Trophoblast cell (in vitro differentiated cells and primary cell): Measurements from ENCODE around the gene PRICKLE3.
A peak's percentile ranks its signal among the peaks of the same experiment; 100 is the strongest.

Experiments
- DNase-seq, 2 donors: peaks; one replicate each; pipeline ENCODE4 v3.0.0-alpha.2; 2016
- H2AFZ ChIP-seq: 2 replicates; pipeline ENCODE4 v1.6.1; 2013; ENCODE audit warnings: low read length, moderate library complexity, mild to moderate bottlenecking; ENCODE audit not compliant: insufficient read depth, poor library complexity
- H2AK5ac ChIP-seq: 2 replicates; pipeline ENCODE4 v1.6.1; 2013; ENCODE audit warnings: mild to moderate bottlenecking, low read length
- H2BK120ac ChIP-seq: 2 replicates; pipeline ENCODE4 v1.6.1; 2013; ENCODE audit warnings: low read length, mild to moderate bottlenecking, moderate library complexity; ENCODE audit not compliant: insufficient read depth, poor library complexity
- H2BK12ac ChIP-seq: 2 replicates; pipeline ENCODE4 v1.6.1; 2013; ENCODE audit warnings: mild to moderate bottlenecking, low read length, moderate library complexity
- H2BK5ac ChIP-seq: 2 replicates; pipeline ENCODE4 v1.6.1; 2013; ENCODE audit warnings: low read length, low read depth, moderate library complexity, mild to moderate bottlenecking; ENCODE audit not compliant: poor library complexity
- H3K14ac ChIP-seq: 2 replicates; pipeline ENCODE4 v1.6.1; 2013; ENCODE audit warnings: mild to moderate bottlenecking, low read length
- H3K18ac ChIP-seq: 2 replicates; pipeline ENCODE4 v1.6.1; 2013; ENCODE audit warnings: mild to moderate bottlenecking, low read length
- H3K23ac ChIP-seq: 2 replicates; pipeline ENCODE4 v1.6.1; 2013; ENCODE audit warnings: low read length
- H3K27ac ChIP-seq: 2 replicates; pipeline ENCODE4 v1.5.1; 2013; ENCODE audit warnings: low read depth, mild to moderate bottlenecking, inconsistent platforms, low read length, moderate library complexity
- H3K27me3 ChIP-seq: 2 replicates; pipeline ENCODE4 v1.6.1; 2013; ENCODE audit warnings: inconsistent platforms, mild to moderate bottlenecking, low read length, moderate library complexity; ENCODE audit not compliant: insufficient read depth
- H3K36me3 ChIP-seq, 2 experiments: 1 replicate in 1 of 2; 2 replicates in 1 of 2; pipeline ENCODE4 v1.6.1; 2013; ENCODE audit warnings: low read length in 2 of 2, mild to moderate bottlenecking in 2 of 2, moderate library complexity in 1 of 2; ENCODE audit not compliant: insufficient read depth in 2 of 2, control insufficient read depth in 1 of 2
- H3K4ac ChIP-seq: 2 replicates; pipeline ENCODE4 v1.6.1; 2013; ENCODE audit warnings: low read depth, mild to moderate bottlenecking, low read length, moderate library complexity
- H3K4me1 ChIP-seq, 2 experiments: 1 replicate in 1 of 2; 2 replicates in 1 of 2; pipeline ENCODE4 v1.6.1; 2013; ENCODE audit warnings: low read length in 2 of 2, mild to moderate bottlenecking in 2 of 2, moderate library complexity in 1 of 2; ENCODE audit not compliant: insufficient read depth in 2 of 2, control insufficient read depth in 1 of 2
- H3K4me2 ChIP-seq: 2 replicates; pipeline ENCODE4 v1.6.1; 2013; ENCODE audit warnings: inconsistent platforms, mild to moderate bottlenecking, low read length, moderate library complexity
- H3K4me3 ChIP-seq: 2 replicates; pipeline ENCODE4 v1.5.1; 2013; ENCODE audit warnings: mild to moderate bottlenecking, low read depth, low read length, inconsistent platforms
- H3K79me1 ChIP-seq: one replicate; pipeline ENCODE4 v1.6.1; 2013; ENCODE audit warnings: low read length
- H3K79me2 ChIP-seq: 2 replicates; pipeline ENCODE4 v1.6.1; 2013; ENCODE audit warnings: low read length, mild to moderate bottlenecking; ENCODE audit not compliant: control insufficient read depth, insufficient read depth, poor library complexity
- H3K9ac ChIP-seq: 2 replicates; pipeline ENCODE4 v1.6.1; 2013; ENCODE audit warnings: mild to moderate bottlenecking, low read length
- H3K9me3 ChIP-seq: 2 replicates; pipeline ENCODE4 v1.6.1; 2013; ENCODE audit warnings: low read depth, mild to moderate bottlenecking, control low read depth, inconsistent platforms, low read length; ENCODE audit not compliant: insufficient read depth
- H4K12ac ChIP-seq: 2 replicates; pipeline ENCODE4 v1.6.1; 2013; ENCODE audit warnings: low read depth, mild to moderate bottlenecking, low read length, moderate library complexity
- H4K8ac ChIP-seq: 2 replicates; pipeline ENCODE4 v1.6.1; 2013; ENCODE audit warnings: low read depth, mild to moderate bottlenecking, low read length, moderate library complexity
- H4K91ac ChIP-seq: one replicate; pipeline ENCODE4 v1.6.1; 2013; ENCODE audit warnings: low read depth, mild to moderate bottlenecking, low read length, moderate library complexity
- WGBS: extraction: QIAGEN DNeasy Blood & Tissue Kit; methylation state at CpG from one replicate; pipeline ENCODE4 v1.1.7; 2013; ENCODE audit warnings: missing lambda C conversion rate; ENCODE audit not compliant: insufficient read length, insufficient coverage; ENCODE audit errors: extremely low coverage; 5-methylcytosine and 5-hydroxymethylcytosine counted together

The PRICKLE3 gene

GRCh38 chrX:49203536-49203935 lies 17.4 kb upstream of the PRICKLE3 start:
- Histone ChIP-seq H2BK5ac (no peak overlapping the region), H3K9me3 (no peaks in the 10 kb centered on the region), H2AFZ (no peak overlapping the region), H3K27ac (no peak overlapping the region), H3K14ac (no peak overlapping the region), H2BK12ac (no peak overlapping the region), H3K4me2 (no peak overlapping the region), H4K12ac (no peak overlapping the region), H4K8ac (no peak overlapping the region), H3K4me3 (no peak overlapping the region), H4K91ac (no peak overlapping the region), H3K27me3 (no peaks in the 10 kb centered on the region), H3K18ac (no peak overlapping the region), H3K9ac (no peak overlapping the region), H3K23ac (no peak overlapping the region), H2AK5ac (no peak overlapping the region), H3K79me2 (no peaks in the 10 kb centered on the region), H3K79me1 (no peaks in the 10 kb centered on the region), H3K36me3 (no peaks in the 10 kb centered on the region), H2BK120ac (no peak overlapping the region), H3K4ac (no peak overlapping the region), H3K4me1 (peaks cover 0 to 2% of the 10 kb centered on the region in 2 experiments)
- WGBS: no CpG with 5 or more reads among the region's 3 CpGs
- DNase-seq: no peak

- H2BK12ac ChIP-seq: no peak overlapping the region
- H3K27me3 ChIP-seq: no peaks in the 10 kb centered on the region
- no peak overlapping the region for H3K4me2 ChIP-seq
- no peak overlapping the region for H3K4ac ChIP-seq
- no peak overlapping the region for H3K4me3 ChIP-seq
- no peak overlapping the region for H2AFZ ChIP-seq
- no peak overlapping the region for H3K9ac ChIP-seq
- no peak for DNase-seq
- no peak overlapping the region for H2BK120ac ChIP-seq
- no peak overlapping the region for H4K91ac ChIP-seq
- H3K79me2 ChIP-seq: no peaks in the 10 kb centered on the region
- peaks cover 0 to 2% of the 10 kb centered on the region in 2 experiments for H3K4me1 ChIP-seq
- H4K12ac ChIP-seq: no peak overlapping the region
- no peak overlapping the region for H3K23ac ChIP-seq
- H3K18ac ChIP-seq: no peak overlapping the region
- H3K27ac ChIP-seq: no peak overlapping the region
- H4K8ac ChIP-seq: no peak overlapping the region
- H3K9me3 ChIP-seq: no peaks in the 10 kb centered on the region
- no CpG with 5 or more reads among the region's 2 CpGs for WGBS
- H3K79me1 ChIP-seq: no peaks in the 10 kb centered on the region
- H2AK5ac ChIP-seq: no peak overlapping the region
- H2BK5ac ChIP-seq: no peak overlapping the region
- no peaks in the 10 kb centered on the region for H3K36me3 ChIP-seq
- no peak overlapping the region for H3K14ac ChIP-seq
Measured at GRCh38 chrX:49202022-49202421, 15.8 kb upstream of the PRICKLE3 start.

GRCh38 chrX:49199906-49200771 lies 14.0 kb upstream of the PRICKLE3 start, which contains the start of gene SYP:
Gene SYP, minus strand, starts transcription at chrX:49200193. Its CDS starts 7 bp downstream, at chrX:49200186.
- peak; percentile 77 to 79 for DNase-seq
- Histone ChIP-seq H3K36me3 (no peaks in the 10 kb centered on the region), H4K8ac (peak within 1 kb of the TSS; percentile 50), H2AFZ (no peak within 1 kb of the TSS), H4K12ac (no peak within 1 kb of the TSS), H2BK120ac (no peak within 1 kb of the TSS), H3K4ac (no peak within 1 kb of the TSS), H3K79me1 (no peaks in the 10 kb centered on the region), H3K9ac (no peak within 1 kb of the TSS), H3K9me3 (no peaks in the 10 kb centered on the region), H3K14ac (no peak within 1 kb of the TSS), H2AK5ac (no peak within 1 kb of the TSS), H3K4me1 (peaks cover 0 to 2% of the 10 kb centered on the region in 2 experiments), H3K27ac (no peak within 1 kb of the TSS), H3K4me2 (peak within 1 kb of the TSS; percentile 74), H2BK5ac (no peak within 1 kb of the TSS), H3K23ac (no peak within 1 kb of the TSS), H4K91ac (no peak within 1 kb of the TSS), H3K18ac (no peak within 1 kb of the TSS), H2BK12ac (no peak within 1 kb of the TSS), H3K27me3 (no peaks in the 10 kb centered on the region), H3K79me2 (no peaks in the 10 kb centered on the region), H3K4me3 (no peak within 1 kb of the TSS)
- WGBS: no CpG with 5 or more reads among the region's 61 CpGs

GRCh38 chrX:49199315-49199595 lies 13.1 kb upstream of the PRICKLE3 start:
- Histone ChIP-seq H3K27ac (no peak overlapping the region), H3K36me3 (no peaks in the 10 kb centered on the region), H2BK120ac (no peak overlapping the region), H3K9ac (no peak overlapping the region), H3K14ac (no peak overlapping the region), H3K4me2 (no peak overlapping the region), H3K27me3 (no peaks in the 10 kb centered on the region), H2BK12ac (no peak overlapping the region), H2AK5ac (no peak overlapping the region), H2BK5ac (no peak overlapping the region), H3K79me2 (no peaks in the 10 kb centered on the region), H3K4ac (no peak overlapping the region), H2AFZ (no peak overlapping the region), H3K4me1 (peaks cover 0 to 2% of the 10 kb centered on the region in 2 experiments), H4K8ac (no peak overlapping the region), H4K12ac (no peak overlapping the region), H3K23ac (no peak overlapping the region), H4K91ac (no peak overlapping the region), H3K79me1 (no peaks in the 10 kb centered on the region), H3K4me3 (no peak overlapping the region), H3K18ac (no peak overlapping the region), H3K9me3 (no peaks in the 10 kb centered on the region)
- WGBS: no CpG with 5 or more reads among the region's 11 CpGs
- DNase-seq: no peak
